BE2C (cell line): Measurements from ENCODE around the gene KCNMB1.

ENCODE experiments used
- DNase-seq: peaks from one replicate; pipeline ENCODE4 v3.0.0-alpha.2; 2020
- H3K27me3 ChIP-seq: fragments of 250-450 bp; sonication (Bioruptor Pico); 2 replicates; pipeline ENCODE4 v1.5.1; 2020; ENCODE audit warnings: mild to moderate bottlenecking
- H3K36me3 ChIP-seq: fragments of 250-450 bp; sonication (Bioruptor Pico); 2 replicates; pipeline ENCODE4 v1.5.1; 2020; ENCODE audit warnings: mild to moderate bottlenecking
- H3K4me1 ChIP-seq: fragments of 250-450 bp; sonication (Bioruptor Pico); 2 replicates; pipeline ENCODE4 v1.5.1; 2020
- H3K4me3 ChIP-seq: 2 replicates; pipeline ENCODE4 v1.5.1; 2011; ENCODE audit warnings: low read depth, low read length
- H3K9me3 ChIP-seq: fragments of 250-450 bp; sonication (Bioruptor Pico); 2 replicates; pipeline ENCODE4 v1.5.1; 2020
- CTCF ChIP-seq: IDR thresholded peaks from 2 replicates; pipeline ENCODE4 v1.5.1; 2012; ENCODE audit warnings: mild to moderate bottlenecking, low read depth, low read length

The KCNMB1 gene

GRCh38 chr5:170368586-170368985 lies 20.6 kb downstream of the KCNMB1 start:
- TF ChIP-seq CTCF: no peak
- Histone ChIP-seq H3K4me1 (no peaks in the 10 kb centered on the region), H3K4me3 (no peak overlapping the region), H3K36me3 (no peaks in the 10 kb centered on the region), H3K27me3 (peaks cover 11% of the 10 kb centered on the region), H3K9me3 (no peaks in the 10 kb centered on the region)
- no peak for DNase-seq

GRCh38 chr5:170366276-170366675 lies 22.9 kb downstream of the KCNMB1 start:
- Histone ChIP-seq H3K9me3 (no peaks in the 10 kb centered on the region), H3K27me3 (peaks cover 11% of the 10 kb centered on the region), H3K4me3 (no peak overlapping the region), H3K4me1 (no peaks in the 10 kb centered on the region), H3K36me3 (no peaks in the 10 kb centered on the region)
- TF ChIP-seq CTCF: no peak
- no peak for DNase-seq

- no peak for DNase-seq
- Histone ChIP-seq H3K4me1 (no peaks in the 10 kb centered on the region), H3K36me3 (no peaks in the 10 kb centered on the region), H3K9me3 (no peaks in the 10 kb centered on the region), H3K4me3 (no peak overlapping the region), H3K27me3 (peaks cover 8% of the 10 kb centered on the region)
- TF ChIP-seq CTCF: no peak
These were observed 23.3 kb downstream of the KCNMB1 start for GRCh38 chr5:170365831-170366230.

GRCh38 chr5:170365011-170365410 lies 24.2 kb downstream of the KCNMB1 start:
- DNase-seq: no peak
- no peak for TF ChIP-seq CTCF
- no peaks in the 10 kb centered on the region for H3K4me1 ChIP-seq

GRCh38 chr5:170363671-170364070 lies 25.5 kb downstream of the KCNMB1 start:
- Histone ChIP-seq H3K9me3 (no peaks in the 10 kb centered on the region), H3K36me3 (no peaks in the 10 kb centered on the region), H3K4me3 (no peak overlapping the region), H3K4me1 (no peaks in the 10 kb centered on the region), H3K27me3 (peaks cover 6% of the 10 kb centered on the region)
- TF ChIP-seq CTCF: no peak
- DNase-seq: no peak

More at GRCh38 chr5:170365011-170365410, 24.2 kb downstream of the KCNMB1 start:
- Histone ChIP-seq H3K27me3 (peaks cover 8% of the 10 kb centered on the region), H3K4me3 (no peak overlapping the region), H3K36me3 (no peaks in the 10 kb centered on the region), H3K9me3 (no peaks in the 10 kb centered on the region)

GRCh38 chr5:170362656-170363055 lies 26.5 kb downstream of the KCNMB1 start:
- no peaks in the 10 kb centered on the region for H3K4me1 ChIP-seq
- no peak overlapping the region for H3K4me3 ChIP-seq
- H3K9me3 ChIP-seq: no peaks in the 10 kb centered on the region
- no peak for TF ChIP-seq CTCF
- peaks cover 3% of the 10 kb centered on the region; the same call in 1 of the 2 replicates for H3K27me3 ChIP-seq
- no peaks in the 10 kb centered on the region for H3K36me3 ChIP-seq
- DNase-seq: no peak
